Epithelial cell of esophagus (primary cell): ENCODE results near the gene RNF213.
A peak's percentile ranks its signal among the peaks of the same experiment; 100 is the strongest.

Source experiments
- DNase-seq: peaks from one replicate; pipeline ENCODE4 v3.0.0; 2010; ENCODE audit warnings: low read depth
- H3K4me3 ChIP-seq: 2 replicates; pipeline ENCODE4 v1.5.1; 2011; ENCODE audit warnings: mild to moderate bottlenecking, low read length, control low read depth
- TF ChIP-seq, protein P1 (sequence below): IDR thresholded peaks from 2 replicates; pipeline ENCODE4 v1.5.1; 2011; ENCODE audit warnings: low read depth, mild to moderate bottlenecking, low read length, control low read depth, inconsistent platforms; ENCODE audit not compliant: insufficient read depth; ENCODE audit errors: missing control alignments

Gene RNF213

DNA sequence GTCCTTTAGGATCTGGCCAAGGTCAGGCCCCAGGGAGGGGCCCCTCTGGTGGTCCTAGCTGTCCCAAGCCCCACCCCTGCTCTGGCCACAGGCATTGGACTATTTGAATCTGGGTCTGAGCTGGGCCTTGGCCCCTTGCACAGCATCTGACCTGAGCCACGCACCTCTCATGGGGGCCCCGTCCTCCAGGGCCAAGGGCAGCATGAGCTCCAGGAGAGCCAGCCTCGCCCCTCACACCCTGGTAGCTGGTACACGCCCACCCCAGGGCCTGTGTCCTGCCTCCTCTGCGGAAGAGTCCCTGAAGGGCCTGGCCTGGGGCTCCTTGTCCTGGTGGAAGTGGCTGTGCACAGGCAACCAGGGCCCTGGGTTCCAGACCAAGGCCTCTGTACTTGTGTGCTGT lies 178.2 kb downstream of the RNF213 start:
- H3K4me3 ChIP-seq = no peak overlapping the region
- no peak for DNase-seq
- TF ChIP-seq, protein P1, sequence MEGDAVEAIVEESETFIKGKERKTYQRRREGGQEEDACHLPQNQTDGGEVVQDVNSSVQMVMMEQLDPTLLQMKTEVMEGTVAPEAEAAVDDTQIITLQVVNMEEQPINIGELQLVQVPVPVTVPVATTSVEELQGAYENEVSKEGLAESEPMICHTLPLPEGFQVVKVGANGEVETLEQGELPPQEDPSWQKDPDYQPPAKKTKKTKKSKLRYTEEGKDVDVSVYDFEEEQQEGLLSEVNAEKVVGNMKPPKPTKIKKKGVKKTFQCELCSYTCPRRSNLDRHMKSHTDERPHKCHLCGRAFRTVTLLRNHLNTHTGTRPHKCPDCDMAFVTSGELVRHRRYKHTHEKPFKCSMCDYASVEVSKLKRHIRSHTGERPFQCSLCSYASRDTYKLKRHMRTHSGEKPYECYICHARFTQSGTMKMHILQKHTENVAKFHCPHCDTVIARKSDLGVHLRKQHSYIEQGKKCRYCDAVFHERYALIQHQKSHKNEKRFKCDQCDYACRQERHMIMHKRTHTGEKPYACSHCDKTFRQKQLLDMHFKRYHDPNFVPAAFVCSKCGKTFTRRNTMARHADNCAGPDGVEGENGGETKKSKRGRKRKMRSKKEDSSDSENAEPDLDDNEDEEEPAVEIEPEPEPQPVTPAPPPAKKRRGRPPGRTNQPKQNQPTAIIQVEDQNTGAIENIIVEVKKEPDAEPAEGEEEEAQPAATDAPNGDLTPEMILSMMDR = no peak

DNA sequence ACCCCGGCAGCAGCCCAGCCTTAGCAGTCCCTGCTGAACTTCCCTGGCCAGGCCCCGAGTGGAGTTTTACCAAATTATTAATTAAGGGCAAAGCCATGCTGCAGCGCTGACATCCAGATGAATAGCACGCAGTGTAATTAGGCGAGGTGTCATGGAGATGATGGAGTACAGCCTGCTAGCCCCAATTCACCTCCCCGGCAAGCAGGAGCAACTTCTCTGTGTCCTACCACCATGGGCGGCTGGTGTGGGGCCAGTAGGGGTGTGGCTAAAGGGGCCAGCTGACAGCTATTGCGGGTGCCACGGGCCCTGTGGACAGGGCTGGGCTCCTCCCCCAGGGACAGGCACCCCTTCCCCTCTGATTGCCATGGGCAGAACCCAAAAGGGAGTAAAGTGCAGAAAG lies 178.8 kb downstream of the RNF213 start:
- TF ChIP-seq, protein P1 = no peak

DNA sequence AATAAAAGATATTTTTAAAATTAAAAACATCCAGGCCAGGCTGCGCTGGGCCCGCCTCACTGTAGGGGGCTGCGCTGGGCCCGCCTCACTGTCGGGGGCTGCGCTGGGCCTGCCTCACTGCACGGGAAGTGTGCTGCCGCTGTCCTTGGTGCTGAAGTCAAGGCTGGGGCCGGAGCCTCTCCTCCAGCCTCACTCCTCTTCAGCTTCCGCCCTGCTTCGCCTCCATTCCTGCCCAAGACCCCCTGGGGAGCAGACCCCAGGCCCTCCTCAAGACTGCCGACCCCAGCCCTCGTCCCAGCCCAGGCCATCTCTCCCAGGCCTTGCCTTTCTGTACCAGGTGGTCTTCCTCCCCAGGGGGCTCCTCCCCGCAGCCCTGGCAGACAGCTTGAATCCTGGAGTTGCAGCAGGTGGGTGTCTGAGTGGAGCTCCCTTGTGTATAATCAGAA lies 180.5 kb downstream of the RNF213 start:
- H3K4me3 ChIP-seq = no peak overlapping the region
- peak; percentile 52 for DNase-seq
- TF ChIP-seq, protein P1 = no peak

More for the DNA sequence above, 178.8 kb downstream of the RNF213 start:
- no peak for DNase-seq
- no peak overlapping the region for H3K4me3 ChIP-seq

DNA sequence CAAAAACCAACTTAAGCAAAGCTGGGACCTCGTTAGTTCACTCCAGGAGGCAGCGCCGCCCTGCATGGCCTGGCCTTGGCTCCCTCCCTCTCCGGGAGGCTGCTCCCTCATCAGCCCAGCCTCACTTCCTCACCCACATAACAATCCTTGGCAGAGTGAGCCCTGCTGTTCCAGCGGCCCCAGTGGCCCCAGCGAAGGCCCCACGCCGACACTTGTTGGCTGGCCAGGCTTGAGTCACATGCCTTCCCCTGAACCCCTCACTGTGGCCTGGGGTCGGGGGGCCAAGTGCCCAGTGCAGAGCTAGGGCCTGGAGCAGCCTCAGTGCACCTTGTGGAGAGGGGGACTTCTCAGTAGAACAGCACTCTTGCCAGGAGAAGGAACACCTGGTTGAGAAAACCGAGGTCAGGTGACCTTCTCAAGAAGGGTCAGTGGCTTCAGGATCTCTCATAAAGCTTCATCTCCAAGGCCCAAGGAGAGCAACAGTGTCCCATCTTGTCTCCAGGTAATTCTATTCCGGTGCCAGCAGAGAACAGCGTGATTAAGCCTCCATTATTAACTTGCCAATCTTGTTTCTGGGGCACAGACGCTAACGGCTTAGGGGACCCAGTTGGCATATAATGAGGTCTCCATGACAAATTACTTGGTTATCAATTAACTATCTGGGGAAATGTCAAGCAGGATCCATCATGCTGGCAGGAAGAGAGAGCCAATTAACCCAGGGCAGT lies 181.1 kb downstream of the RNF213 start:
- no peak for DNase-seq
- TF ChIP-seq, protein P1 = no peak
- H3K4me3 ChIP-seq = no peak overlapping the region

DNA sequence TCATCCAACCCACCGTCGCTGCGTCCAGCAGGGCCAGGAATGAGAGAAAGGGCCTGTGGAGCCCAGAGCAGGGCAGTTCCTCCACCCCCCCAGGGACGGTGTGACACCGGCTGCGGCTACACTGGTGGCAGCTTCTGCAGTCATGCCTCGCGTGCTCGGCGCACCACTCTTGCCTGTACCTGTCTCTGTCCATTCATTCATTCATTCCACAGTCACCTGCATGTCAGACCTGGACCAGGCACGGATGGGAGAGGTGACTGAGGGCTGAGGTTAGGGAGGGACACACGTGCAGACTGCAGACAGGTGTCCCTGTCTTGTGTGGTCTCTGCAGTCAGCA lies 181.6 kb downstream of the RNF213 start:
- no peak for DNase-seq
- H3K4me3 ChIP-seq = no peak overlapping the region
- TF ChIP-seq, protein P1 = no peak

DNA sequence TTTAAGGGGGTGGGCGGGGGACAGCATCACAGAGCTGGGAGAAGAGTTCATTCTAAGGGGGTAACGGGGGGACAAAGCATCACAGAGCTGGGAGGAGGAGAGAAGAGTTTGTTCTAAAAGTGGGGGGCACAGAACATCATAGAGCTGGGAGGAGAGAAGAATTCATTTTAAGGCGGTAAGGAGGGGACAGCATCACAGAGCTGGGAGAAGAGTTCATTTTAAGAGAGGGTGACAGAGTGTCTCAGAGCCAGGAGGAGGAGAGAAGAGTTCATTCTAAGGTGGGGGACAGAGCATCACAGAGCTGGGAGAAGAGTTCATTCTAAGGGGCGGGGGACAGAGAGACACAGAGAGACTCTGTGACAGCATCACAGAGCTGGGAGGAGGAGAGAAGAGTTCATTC lies 182.1 kb downstream of the RNF213 start:
- TF ChIP-seq, protein P1 = no peak
- no peak for DNase-seq
- no peak overlapping the region for H3K4me3 ChIP-seq

DNA sequence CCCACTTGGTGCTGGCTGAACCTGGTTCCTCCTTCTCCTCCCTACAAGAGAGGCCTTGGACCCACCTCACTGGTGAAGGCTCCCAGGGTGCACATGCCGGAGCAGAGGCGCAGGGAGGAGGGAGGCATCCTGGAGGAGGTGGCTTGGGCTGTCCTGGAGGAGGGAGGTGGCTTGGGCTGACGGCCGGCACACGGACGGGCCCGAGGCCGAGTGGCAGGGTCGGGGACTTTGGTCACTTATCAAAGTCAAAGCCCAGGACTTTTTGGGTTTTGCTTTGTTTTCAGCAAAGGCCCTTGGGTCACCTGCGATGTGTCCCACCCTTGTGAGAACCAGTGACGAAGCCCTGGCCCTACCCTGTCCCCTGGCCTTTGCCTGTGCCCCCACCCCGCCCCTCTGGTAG lies 182.8 kb downstream of the RNF213 start:
- H3K4me3 ChIP-seq = no peak overlapping the region
- DNase-seq = no peak
- TF ChIP-seq, protein P1 = no peak
